WTC11 (cell line): ENCODE results near the gene LPP. TPM values are rescaled to one million over a fixed set of nuclear protein-coding genes. Genes with fewer than 3 reads are reported as not detected.

Experiments
- ATAC-seq: fragments of 200-7000 bp; cut with Tn5 transposase; 2 replicates; pipeline ENCODE4 v1.10.0; 2021; ENCODE audit warnings: mild to moderate bottlenecking, moderate library complexity
- CTCF ChIA-PET: fragments of 300-600 bp; sonication (Branson Sonifier 250); formaldehyde crosslinking; loops from one replicate; lab custom pipeline; 2021; ENCODE audit warnings: antibody characterized with exemption; lab: Charles Lee
- POLR2A ChIA-PET: fragments of 350-600 bp; sonication (Branson Sonifier 250); formaldehyde crosslinking; loops from one replicate; lab custom pipeline; 2021; ENCODE audit warnings: antibody characterized with exemption; lab: Charles Lee
- DNase-seq: peaks from one replicate; pipeline ENCODE4 v3.0.0; 2021; ENCODE audit warnings: low spot score
- H3K27ac Mint-ChIP-seq: 2 replicates; pipeline ENCODE4 v1.8.0; 2021; ENCODE audit warnings: mixed read lengths
- H3K27me3 Mint-ChIP-seq: 2 replicates; pipeline ENCODE4 v1.8.0; 2021; ENCODE audit warnings: low read depth, mild to moderate bottlenecking, moderate library complexity, mixed read lengths
- H3K36me3 Mint-ChIP-seq: 2 replicates; pipeline ENCODE4 v1.8.0; 2021; ENCODE audit warnings: mixed read lengths
- H3K4me1 Mint-ChIP-seq: 2 replicates; pipeline ENCODE4 v1.8.0; 2022; ENCODE audit warnings: mixed read lengths
- H3K4me3 Mint-ChIP-seq: 2 replicates; pipeline ENCODE4 v1.8.0; 2021; ENCODE audit warnings: mild to moderate bottlenecking, moderate library complexity, mixed read lengths
- H3K9me3 Mint-ChIP-seq: 2 replicates; pipeline ENCODE4 v1.8.0; 2021; ENCODE audit warnings: mixed read lengths
- CREB1 ChIP-seq: sonication (generic); formaldehyde crosslinking; IDR thresholded peaks from 2 replicates; pipeline ENCODE4 v1.8.0; 2023; ENCODE audit warnings: mild to moderate bottlenecking, missing genetic modification reagents
- E2F1 ChIP-seq: sonication (generic); formaldehyde crosslinking; IDR thresholded peaks from 2 replicates; pipeline ENCODE4 v1.8.0; 2022; ENCODE audit warnings: mild to moderate bottlenecking, missing genetic modification reagents
- ERG ChIP-seq: fragments of 250-450 bp; sonication (Bioruptor Pico); IDR thresholded peaks from 2 replicates; pipeline ENCODE4 v1.8.0; 2021; ENCODE audit warnings: mild to moderate bottlenecking
- FOXK1 ChIP-seq: sonication (generic); formaldehyde crosslinking; IDR thresholded peaks from 2 replicates; pipeline ENCODE4 v1.8.0; 2022; ENCODE audit warnings: mild to moderate bottlenecking, moderate library complexity, missing genetic modification reagents
- JAZF1 ChIP-seq: fragments of 250-450 bp; sonication (Bioruptor Pico); IDR thresholded peaks from 2 replicates; pipeline ENCODE4 v1.9.0; 2021; ENCODE audit warnings: moderate library complexity, mild to moderate bottlenecking, inconsistent platforms
- MXD4 ChIP-seq: fragments of 250-450 bp; sonication (Bioruptor Pico); IDR thresholded peaks from 2 replicates; pipeline ENCODE4 v1.8.0; 2021; ENCODE audit warnings: mild to moderate bottlenecking, moderate library complexity, borderline replicate concordance
- NFE2L1 ChIP-seq: sonication (generic); formaldehyde crosslinking; IDR thresholded peaks from 2 replicates; pipeline ENCODE4 v1.8.1; 2023; ENCODE audit warnings: missing genetic modification reagents
- NR3C1 ChIP-seq: sonication (generic); formaldehyde crosslinking; conservative IDR thresholded peaks from 2 replicates; pipeline ENCODE4 v1.8.1; 2023; ENCODE audit warnings: low read depth, mild to moderate bottlenecking, missing genetic modification reagents
- SMAD4 ChIP-seq: sonication (generic); formaldehyde crosslinking; IDR thresholded peaks from 2 replicates; pipeline ENCODE4 v1.8.0; 2022; ENCODE audit warnings: mild to moderate bottlenecking, missing genetic modification reagents
- SOX15 ChIP-seq: fragments of 250-450 bp; sonication (Bioruptor Pico); IDR thresholded peaks from 2 replicates; pipeline ENCODE4 v1.9.0; 2021; ENCODE audit warnings: mild to moderate bottlenecking
- SP1 ChIP-seq: sonication (generic); formaldehyde crosslinking; conservative IDR thresholded peaks from 2 replicates; pipeline ENCODE4 v1.8.1; 2022; ENCODE audit warnings: missing genetic modification reagents
- TCF7 ChIP-seq: sonication (generic); formaldehyde crosslinking; IDR thresholded peaks from 2 replicates; pipeline ENCODE4 v1.8.0; 2022; ENCODE audit warnings: mild to moderate bottlenecking, low read depth, missing genetic modification reagents, moderate library complexity
- TEAD1 ChIP-seq: sonication (generic); formaldehyde crosslinking; IDR thresholded peaks from 2 replicates; pipeline ENCODE4 v1.8.0; 2022; ENCODE audit warnings: mild to moderate bottlenecking, missing genetic modification reagents
- USF1 ChIP-seq: sonication (generic); formaldehyde crosslinking; IDR thresholded peaks from 2 replicates; pipeline ENCODE4 v1.8.0; 2022; ENCODE audit warnings: mild to moderate bottlenecking, missing genetic modification reagents
- ZNF219 ChIP-seq: sonication (generic); formaldehyde crosslinking; IDR thresholded peaks from 2 replicates; pipeline ENCODE4 v1.8.0; 2023; ENCODE audit warnings: missing genetic modification reagents, mild to moderate bottlenecking, borderline replicate concordance
- ZNF317 ChIP-seq: sonication (generic); formaldehyde crosslinking; IDR thresholded peaks from 2 replicates; pipeline ENCODE4 v1.8.1; 2023; ENCODE audit warnings: low read depth, mild to moderate bottlenecking, moderate library complexity, missing genetic modification reagents, borderline replicate concordance
- ZNF671 ChIP-seq: fragments of 250-450 bp; sonication (Bioruptor Pico); IDR thresholded peaks from 2 replicates; pipeline ENCODE4 v1.8.0; 2021; ENCODE audit warnings: mild to moderate bottlenecking
- total RNA-seq: library from RNA; stranded (reverse); gene quantifications from 3 replicates; pipeline ENCODE4 v1.2.3, GENCODE V29; 2021
- TF ChIP-seq, protein P1 (sequence below): sonication (generic); formaldehyde crosslinking; IDR thresholded peaks from 2 replicates; pipeline ENCODE4 v1.8.1; 2022; ENCODE audit warnings: missing genetic modification reagents, borderline replicate concordance
- TF ChIP-seq, protein P2 (sequence below): sonication (generic); formaldehyde crosslinking; IDR thresholded peaks from 2 replicates; pipeline ENCODE4 v1.8.0; 2022; ENCODE audit warnings: missing genetic modification reagents
- TF ChIP-seq, protein P3 (sequence below): sonication (generic); formaldehyde crosslinking; conservative IDR thresholded peaks from 2 replicates; pipeline ENCODE4 v1.8.1; 2023; ENCODE audit warnings: mild to moderate bottlenecking, low read depth, missing genetic modification reagents, moderate library complexity

Gene LPP
- total RNA-seq, 1 experiment from 2014 or later, result 49.6 TPM

GRCh38 chr3:188394623-188395022 is 240.7 kb downstream of the LPP start (continued):
- TF ChIP-seq, protein P1, sequence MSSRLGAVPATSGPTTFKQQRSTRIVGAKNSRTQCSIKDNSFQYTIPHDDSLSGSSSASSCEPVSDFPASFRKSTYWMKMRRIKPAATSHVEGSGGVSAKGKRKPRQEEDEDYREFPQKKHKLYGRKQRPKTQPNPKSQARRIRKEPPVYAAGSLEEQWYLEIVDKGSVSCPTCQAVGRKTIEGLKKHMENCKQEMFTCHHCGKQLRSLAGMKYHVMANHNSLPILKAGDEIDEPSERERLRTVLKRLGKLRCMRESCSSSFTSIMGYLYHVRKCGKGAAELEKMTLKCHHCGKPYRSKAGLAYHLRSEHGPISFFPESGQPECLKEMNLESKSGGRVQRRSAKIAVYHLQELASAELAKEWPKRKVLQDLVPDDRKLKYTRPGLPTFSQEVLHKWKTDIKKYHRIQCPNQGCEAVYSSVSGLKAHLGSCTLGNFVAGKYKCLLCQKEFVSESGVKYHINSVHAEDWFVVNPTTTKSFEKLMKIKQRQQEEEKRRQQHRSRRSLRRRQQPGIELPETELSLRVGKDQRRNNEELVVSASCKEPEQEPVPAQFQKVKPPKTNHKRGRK (CRISPR knock-in tag), result no peak
- TF ChIP-seq, all 79 proteins: peak for 0

DNA sequence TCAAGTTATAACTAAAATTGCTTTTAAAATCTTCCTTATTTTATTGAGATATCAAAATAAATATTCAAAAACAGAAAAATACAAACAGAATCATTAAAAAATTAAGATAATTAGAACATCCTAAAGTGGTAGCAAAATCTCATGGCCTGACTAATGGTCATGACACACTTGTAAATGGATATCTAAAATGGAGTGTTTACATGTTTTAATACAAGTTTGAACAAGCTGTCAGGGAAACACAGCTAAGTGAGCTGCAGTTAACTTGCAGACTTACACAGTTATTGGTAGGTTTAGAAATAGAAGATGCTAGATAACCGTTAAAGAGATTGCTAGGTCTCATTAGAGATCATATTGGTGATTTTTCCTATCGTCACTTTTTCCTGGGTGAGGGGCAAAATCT is 242.3 kb downstream of the LPP start:
- Mint-ChIP-seq H3K27me3 (no peaks in the 10 kb centered on the region), H3K36me3 (no peaks in the 10 kb centered on the region), H3K27ac (no peak overlapping the region), H3K9me3 (no peaks in the 10 kb centered on the region), H3K4me1 (peaks cover 7% of the 10 kb centered on the region), H3K4me3 (no peak overlapping the region)
- CTCF ChIA-PET, result no interaction called here
- ATAC-seq (no peak), DNase-seq (no peak)
- POLR2A ChIA-PET, result no interaction called here
- TF ChIP-seq SOX15 (CRISPR knock-in tag), result no peak
- TF ChIP-seq, protein P2, sequence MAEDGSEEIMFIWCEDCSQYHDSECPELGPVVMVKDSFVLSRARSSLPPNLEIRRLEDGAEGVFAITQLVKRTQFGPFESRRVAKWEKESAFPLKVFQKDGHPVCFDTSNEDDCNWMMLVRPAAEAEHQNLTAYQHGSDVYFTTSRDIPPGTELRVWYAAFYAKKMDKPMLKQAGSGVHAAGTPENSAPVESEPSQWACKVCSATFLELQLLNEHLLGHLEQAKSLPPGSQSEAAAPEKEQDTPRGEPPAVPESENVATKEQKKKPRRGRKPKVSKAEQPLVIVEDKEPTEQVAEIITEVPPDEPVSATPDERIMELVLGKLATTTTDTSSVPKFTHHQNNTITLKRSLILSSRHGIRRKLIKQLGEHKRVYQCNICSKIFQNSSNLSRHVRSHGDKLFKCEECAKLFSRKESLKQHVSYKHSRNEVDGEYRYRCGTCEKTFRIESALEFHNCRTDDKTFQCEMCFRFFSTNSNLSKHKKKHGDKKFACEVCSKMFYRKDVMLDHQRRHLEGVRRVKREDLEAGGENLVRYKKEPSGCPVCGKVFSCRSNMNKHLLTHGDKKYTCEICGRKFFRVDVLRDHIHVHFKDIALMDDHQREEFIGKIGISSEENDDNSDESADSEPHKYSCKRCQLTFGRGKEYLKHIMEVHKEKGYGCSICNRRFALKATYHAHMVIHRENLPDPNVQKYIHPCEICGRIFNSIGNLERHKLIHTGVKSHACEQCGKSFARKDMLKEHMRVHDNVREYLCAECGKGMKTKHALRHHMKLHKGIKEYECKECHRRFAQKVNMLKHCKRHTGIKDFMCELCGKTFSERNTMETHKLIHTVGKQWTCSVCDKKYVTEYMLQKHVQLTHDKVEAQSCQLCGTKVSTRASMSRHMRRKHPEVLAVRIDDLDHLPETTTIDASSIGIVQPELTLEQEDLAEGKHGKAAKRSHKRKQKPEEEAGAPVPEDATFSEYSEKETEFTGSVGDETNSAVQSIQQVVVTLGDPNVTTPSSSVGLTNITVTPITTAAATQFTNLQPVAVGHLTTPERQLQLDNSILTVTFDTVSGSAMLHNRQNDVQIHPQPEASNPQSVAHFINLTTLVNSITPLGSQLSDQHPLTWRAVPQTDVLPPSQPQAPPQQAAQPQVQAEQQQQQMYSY (CRISPR knock-in tag), result no peak
- no peak for TF ChIP-seq TEAD1 (CRISPR knock-in tag)
- no peak for TF ChIP-seq ZNF219 (CRISPR knock-in tag)
- no peak for TF ChIP-seq USF1 (CRISPR knock-in tag)
- no peak for TF ChIP-seq SP1
- no peak for TF ChIP-seq E2F1 (CRISPR knock-in tag)
- no peak for TF ChIP-seq NR3C1 (CRISPR knock-in tag)
- TF ChIP-seq FOXK1, result no peak
- no peak for TF ChIP-seq ZNF671 (CRISPR knock-in tag)
- TF ChIP-seq, protein P3, sequence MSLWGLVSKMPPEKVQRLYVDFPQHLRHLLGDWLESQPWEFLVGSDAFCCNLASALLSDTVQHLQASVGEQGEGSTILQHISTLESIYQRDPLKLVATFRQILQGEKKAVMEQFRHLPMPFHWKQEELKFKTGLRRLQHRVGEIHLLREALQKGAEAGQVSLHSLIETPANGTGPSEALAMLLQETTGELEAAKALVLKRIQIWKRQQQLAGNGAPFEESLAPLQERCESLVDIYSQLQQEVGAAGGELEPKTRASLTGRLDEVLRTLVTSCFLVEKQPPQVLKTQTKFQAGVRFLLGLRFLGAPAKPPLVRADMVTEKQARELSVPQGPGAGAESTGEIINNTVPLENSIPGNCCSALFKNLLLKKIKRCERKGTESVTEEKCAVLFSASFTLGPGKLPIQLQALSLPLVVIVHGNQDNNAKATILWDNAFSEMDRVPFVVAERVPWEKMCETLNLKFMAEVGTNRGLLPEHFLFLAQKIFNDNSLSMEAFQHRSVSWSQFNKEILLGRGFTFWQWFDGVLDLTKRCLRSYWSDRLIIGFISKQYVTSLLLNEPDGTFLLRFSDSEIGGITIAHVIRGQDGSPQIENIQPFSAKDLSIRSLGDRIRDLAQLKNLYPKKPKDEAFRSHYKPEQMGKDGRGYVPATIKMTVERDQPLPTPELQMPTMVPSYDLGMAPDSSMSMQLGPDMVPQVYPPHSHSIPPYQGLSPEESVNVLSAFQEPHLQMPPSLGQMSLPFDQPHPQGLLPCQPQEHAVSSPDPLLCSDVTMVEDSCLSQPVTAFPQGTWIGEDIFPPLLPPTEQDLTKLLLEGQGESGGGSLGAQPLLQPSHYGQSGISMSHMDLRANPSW (CRISPR knock-in tag), result no peak
- TF ChIP-seq CREB1 (CRISPR knock-in tag), result no peak
- no peak for TF ChIP-seq MXD4
- TF ChIP-seq TCF7 (CRISPR knock-in tag), result no peak
- TF ChIP-seq ZNF317 (CRISPR knock-in tag), result no peak
- TF ChIP-seq JAZF1, result no peak
- TF ChIP-seq NFE2L1, result no peak
- TF ChIP-seq ERG (CRISPR knock-in tag), result no peak
- TF ChIP-seq SMAD4, result no peak
